ENCODE results near the gene CRLF3. TPM values are rescaled to one million over a fixed set of nuclear protein-coding genes. Genes with fewer than 3 reads are reported as not detected.

Gene CRLF3
- polyA plus RNA-seq, 3 donors: 41.0 to 92.8 (median 88.5) TPM

DNA sequence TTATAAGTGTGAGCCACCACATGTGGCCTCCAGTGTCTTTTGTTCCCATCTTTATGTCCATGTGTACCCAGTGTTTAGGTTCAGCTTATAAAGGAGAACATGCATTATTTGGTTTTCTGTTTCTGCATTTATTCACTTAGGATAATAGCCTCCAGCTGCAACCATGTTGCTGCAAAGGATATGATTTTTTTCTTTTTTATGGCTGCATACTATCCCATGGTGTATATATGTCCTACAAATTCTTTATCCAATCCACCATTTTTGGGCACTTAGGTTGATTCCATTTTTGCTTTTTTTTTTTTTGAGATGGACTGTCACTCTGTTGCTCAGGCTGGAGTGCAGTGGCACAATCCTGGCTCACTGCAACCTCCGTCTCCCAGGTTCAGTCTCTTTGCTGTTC is 40.1 kb upstream of the CRLF3 start:
- intact Hi-C loops (cut with micrococcal nuclease): no loop called here
- WGBS (ENCODE audit: insufficient coverage): 100% methylated on average over 1 of the region's 1 CpG
- peaks cover 21 to 50% of the 10 kb centered on the region in 2 donors for H3K36me3 ChIP-seq (replicated peaks in 1 of 2; ENCODE audit: control insufficient read depth in 1 of 2, insufficient read depth in 2 of 2, low read length in 2 of 2)
- no peak overlapping the region for H2AFZ ChIP-seq (ENCODE audit: insufficient read depth, low read depth, low read length, poor library complexity, severe bottlenecking)
- H3K27me3 ChIP-seq (ENCODE audit: control insufficient read depth in 2 of 2, insufficient read depth in 2 of 2, low read length in 2 of 2): no peaks in the 10 kb centered on the region
- Mint-ChIP-seq H3K4me3 (no peak overlapping the region), H3K9me3 (no peaks in the 10 kb centered on the region), H3K4me1 (peaks cover 4% of the 10 kb centered on the region), H3K36me3 (peaks cover 26 to 57% of the 10 kb centered on the region in 2 donors), H3K27me3 (ENCODE audit: low read depth in 3 of 3) (peaks cover 0 to 2% (median 1%) of the 10 kb centered on the region in 3 donors), H3K27ac (peak overlapping the region in 1 of 7 donors; percentile 52)
- no peak for DNase-seq
- TF ChIP-seq, protein P1, sequence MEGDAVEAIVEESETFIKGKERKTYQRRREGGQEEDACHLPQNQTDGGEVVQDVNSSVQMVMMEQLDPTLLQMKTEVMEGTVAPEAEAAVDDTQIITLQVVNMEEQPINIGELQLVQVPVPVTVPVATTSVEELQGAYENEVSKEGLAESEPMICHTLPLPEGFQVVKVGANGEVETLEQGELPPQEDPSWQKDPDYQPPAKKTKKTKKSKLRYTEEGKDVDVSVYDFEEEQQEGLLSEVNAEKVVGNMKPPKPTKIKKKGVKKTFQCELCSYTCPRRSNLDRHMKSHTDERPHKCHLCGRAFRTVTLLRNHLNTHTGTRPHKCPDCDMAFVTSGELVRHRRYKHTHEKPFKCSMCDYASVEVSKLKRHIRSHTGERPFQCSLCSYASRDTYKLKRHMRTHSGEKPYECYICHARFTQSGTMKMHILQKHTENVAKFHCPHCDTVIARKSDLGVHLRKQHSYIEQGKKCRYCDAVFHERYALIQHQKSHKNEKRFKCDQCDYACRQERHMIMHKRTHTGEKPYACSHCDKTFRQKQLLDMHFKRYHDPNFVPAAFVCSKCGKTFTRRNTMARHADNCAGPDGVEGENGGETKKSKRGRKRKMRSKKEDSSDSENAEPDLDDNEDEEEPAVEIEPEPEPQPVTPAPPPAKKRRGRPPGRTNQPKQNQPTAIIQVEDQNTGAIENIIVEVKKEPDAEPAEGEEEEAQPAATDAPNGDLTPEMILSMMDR (IDR thresholded peaks at IDR 0.05): no peak
- H3K9me3 ChIP-seq (replicated peaks in 1 of 2; ENCODE audit: control insufficient read depth in 1 of 2, insufficient read depth in 1 of 2, low read length in 2 of 2): no peaks in the 10 kb centered on the region
- no peak overlapping the region for H3K4me2 ChIP-seq (replicated peaks; ENCODE audit: extremely low read depth, low read length, poor library complexity, severe bottlenecking)
- H3K4me3 ChIP-seq (replicated peaks in 1 of 3; ENCODE audit: low read depth in 2 of 3, low read length in 3 of 3): no peak overlapping the region
- H3K4me1 ChIP-seq (ENCODE audit: control insufficient read depth in 1 of 2, insufficient read depth in 2 of 2, low read length in 2 of 2): peaks cover 0 to 2% of the 10 kb centered on the region in 2 donors
- H3K9ac ChIP-seq (ENCODE audit: insufficient read depth, low read length, poor library complexity, severe bottlenecking): no peak overlapping the region
- peak overlapping the region in 1 of 2 donors; percentile 34 for H3K27ac ChIP-seq (ENCODE audit: low read depth in 1 of 2, low read length in 2 of 2)
- H3K79me2 ChIP-seq (ENCODE audit: insufficient read depth, low read length): no peaks in the 10 kb centered on the region
- H4K20me1 ChIP-seq (ENCODE audit: insufficient read depth, low read length): no peaks in the 10 kb centered on the region

- Mint-ChIP-seq H3K27me3 (ENCODE audit: low read depth in 3 of 3) (peaks cover 0 to 2% (median 1%) of the 10 kb centered on the region in 3 donors), H3K4me1 (no peaks in the 10 kb centered on the region), H3K27ac (peak overlapping the region in 2 of 7 donors; percentile 26 to 67), H3K4me3 (no peak overlapping the region), H3K36me3 (peaks cover 15 to 70% of the 10 kb centered on the region in 2 donors), H3K9me3 (no peaks in the 10 kb centered on the region)
- 93% methylated on average over 6 of the region's 9 CpGs for WGBS (ENCODE audit: insufficient coverage)
- TF ChIP-seq, protein P1 (IDR thresholded peaks at IDR 0.05): no peak
- no peaks in the 10 kb centered on the region for H4K20me1 ChIP-seq (ENCODE audit: insufficient read depth, low read length)
- H3K9me3 ChIP-seq (replicated peaks in 1 of 2; ENCODE audit: control insufficient read depth in 1 of 2, insufficient read depth in 1 of 2, low read length in 2 of 2): no peaks in the 10 kb centered on the region
- DNase-seq: no peak
- H3K4me2 ChIP-seq (replicated peaks; ENCODE audit: extremely low read depth, low read length, poor library complexity, severe bottlenecking): no peak overlapping the region
- no peaks in the 10 kb centered on the region for H3K27me3 ChIP-seq (ENCODE audit: control insufficient read depth in 2 of 2, insufficient read depth in 2 of 2, low read length in 2 of 2)
- no peak overlapping the region for H3K27ac ChIP-seq (ENCODE audit: low read depth in 1 of 2, low read length in 2 of 2)
- peaks cover 16 to 51% of the 10 kb centered on the region in 2 donors for H3K36me3 ChIP-seq (replicated peaks in 1 of 2; ENCODE audit: control insufficient read depth in 1 of 2, insufficient read depth in 2 of 2, low read length in 2 of 2)
- H3K79me2 ChIP-seq (ENCODE audit: insufficient read depth, low read length): no peaks in the 10 kb centered on the region
- H2AFZ ChIP-seq (ENCODE audit: insufficient read depth, low read depth, low read length, poor library complexity, severe bottlenecking): no peak overlapping the region
- H3K4me1 ChIP-seq (ENCODE audit: control insufficient read depth in 1 of 2, insufficient read depth in 2 of 2, low read length in 2 of 2): no peaks in the 10 kb centered on the region
- no peak overlapping the region for H3K9ac ChIP-seq (ENCODE audit: insufficient read depth, low read length, poor library complexity, severe bottlenecking)
- H3K4me3 ChIP-seq (replicated peaks in 1 of 3; ENCODE audit: low read depth in 2 of 3, low read length in 3 of 3): no peak overlapping the region
- intact Hi-C loops (cut with micrococcal nuclease): no loop called here
Observed at GRCh38 chr17:30858556-30859250, 34.2 kb upstream of the CRLF3 start.

Data from CD14-positive monocyte (primary cell).